GM23248 (cell line): Measurements from ENCODE around the gene PTPRS. TPM values are rescaled to one million over a fixed set of nuclear protein-coding genes. Genes with fewer than 3 reads are reported as not detected.

Experiments
- DNase-seq: peaks from one replicate; pipeline ENCODE4 v3.0.0-alpha.2; 2015
- H2AFZ ChIP-seq: fragments of 200-600 bp; sonication (generic); 2 replicates; pipeline ENCODE4 v1.6.1; 2016; ENCODE audit warnings: antibody characterized with exemption
- H3F3A ChIP-seq: fragments of 200-600 bp; sonication (generic); 2 replicates; pipeline ENCODE4 v1.6.1; 2016; ENCODE audit warnings: mild to moderate bottlenecking, antibody characterized with exemption, mixed run types; ENCODE audit not compliant: insufficient read depth
- H3K27ac ChIP-seq: fragments of 200-600 bp; sonication (generic); 2 replicates; pipeline ENCODE4 v1.5.1; 2016; ENCODE audit warnings: mild to moderate bottlenecking
- H3K27me3 ChIP-seq: fragments of 200-600 bp; sonication (generic); replicated peaks from 2 replicates; pipeline ENCODE4 v1.6.1; 2016; ENCODE audit warnings: mild to moderate bottlenecking; ENCODE audit not compliant: insufficient read depth
- H3K36me3 ChIP-seq: fragments of 200-600 bp; sonication (generic); 2 replicates; pipeline ENCODE4 v1.6.1; 2016; ENCODE audit warnings: low read depth, mild to moderate bottlenecking
- H3K4me1 ChIP-seq: fragments of 200-600 bp; sonication (generic); 2 replicates; pipeline ENCODE4 v1.6.1; 2016; ENCODE audit warnings: mild to moderate bottlenecking; ENCODE audit not compliant: insufficient read depth
- H3K4me2 ChIP-seq: fragments of 200-600 bp; sonication (generic); one replicate; pipeline ENCODE4 v1.6.1; 2016; ENCODE audit warnings: mild to moderate bottlenecking; ENCODE audit not compliant: unreplicated experiment
- H3K4me3 ChIP-seq: fragments of 200-600 bp; sonication (generic); 2 replicates; pipeline ENCODE4 v1.5.1; 2016; ENCODE audit warnings: mild to moderate bottlenecking
- H3K79me2 ChIP-seq: fragments of 200-600 bp; sonication (generic); 2 replicates; pipeline ENCODE4 v1.6.1; 2016; ENCODE audit warnings: mild to moderate bottlenecking; ENCODE audit not compliant: insufficient read depth
- H3K9ac ChIP-seq: fragments of 200-600 bp; sonication (generic); 2 replicates; pipeline ENCODE4 v1.6.1; 2016; ENCODE audit warnings: mild to moderate bottlenecking
- H3K9me2 ChIP-seq: fragments of 200-600 bp; sonication (generic); 2 replicates; pipeline ENCODE4 v1.6.1; 2016; ENCODE audit warnings: mixed run types, mild to moderate bottlenecking, moderate library complexity; ENCODE audit not compliant: insufficient read depth
- H3K9me3 ChIP-seq: fragments of 200-600 bp; sonication (generic); one replicate; pipeline ENCODE4 v1.6.1; 2017; ENCODE audit warnings: low read depth
- H4K20me1 ChIP-seq: fragments of 200-600 bp; sonication (generic); 2 replicates; pipeline ENCODE4 v1.6.0; 2016; ENCODE audit not compliant: insufficient read depth
- EZH2 ChIP-seq: fragments of 200-600 bp; sonication (generic); IDR thresholded peaks from 2 replicates; pipeline ENCODE4 v1.6.1; 2018; ENCODE audit warnings: antibody characterized with exemption, mild to moderate bottlenecking; ENCODE audit not compliant: insufficient read depth, poor library complexity, severe bottlenecking
- EZH2phosphoT487 ChIP-seq: fragments of 200-600 bp; sonication (generic); IDR thresholded peaks from 2 replicates; pipeline ENCODE4 v1.6.1; 2018; ENCODE audit warnings: antibody characterized with exemption, moderate library complexity, mild to moderate bottlenecking, low read depth; ENCODE audit not compliant: insufficient read depth
- WGBS, 2 experiments: methylation state at CpG; one replicate each; pipeline ENCODE4 v1.1.6; 2015 to 2017; ENCODE audit warnings: low lambda C conversion rate in 2 of 2, low coverage in 1 of 2; ENCODE audit errors: missing lambda C conversion rate in 2 of 2; 5-methylcytosine and 5-hydroxymethylcytosine counted together
- in situ Hi-C: fragments of 300-500 bp; cut with MboI; formaldehyde crosslinking; loops from 2 replicates; pipeline ENCODE4 v1.15.0; 2020
- polyA plus RNA-seq: library from polyadenylated mRNA; unstranded; fragments of >200 nt; fragmentation: Nextera tagmentation; extraction: Ambion mirVana; gene quantifications from 2 replicates; pipeline ENCODE4 v1.2.1, GENCODE V29; 2016
- total RNA-seq: library from RNA; depleted of rRNA; stranded (reverse); fragments of >200 nt; shearing (Covaris generic); gene quantifications from 2 replicates; pipeline ENCODE4 v1.2.3, GENCODE V29; 2014

PTPRS gene
- total and polyA plus RNA-seq, 2 experiments from 2014 or later, result 20.2 to 196 TPM

- Histone ChIP-seq H3K4me2 (no peak overlapping the region), H2AFZ (no peak overlapping the region), H3K9ac (no peak overlapping the region), H3K36me3 (no peaks in the 10 kb centered on the region), H3K27ac (no peak overlapping the region), H3F3A (no peaks in the 10 kb centered on the region), H3K27me3 (no peaks in the 10 kb centered on the region), H4K20me1 (no peaks in the 10 kb centered on the region), H3K4me3 (no peak overlapping the region), H3K4me1 (no peaks in the 10 kb centered on the region), H3K9me3 (no peaks in the 10 kb centered on the region), H3K79me2 (no peaks in the 10 kb centered on the region), H3K9me2 (no peaks in the 10 kb centered on the region)
- 89 to 90% methylated on average over 13 of the region's 13 CpGs for WGBS, 2 experiments
- in situ Hi-C loops, result no loop called here
- no peak for TF ChIP-seq EZH2
- no peak for TF ChIP-seq EZH2phosphoT487
- DNase-seq, result no peak
Measured at GRCh38 chr19:5298471-5298901, 42.1 kb downstream of the PTPRS start.

DNA sequence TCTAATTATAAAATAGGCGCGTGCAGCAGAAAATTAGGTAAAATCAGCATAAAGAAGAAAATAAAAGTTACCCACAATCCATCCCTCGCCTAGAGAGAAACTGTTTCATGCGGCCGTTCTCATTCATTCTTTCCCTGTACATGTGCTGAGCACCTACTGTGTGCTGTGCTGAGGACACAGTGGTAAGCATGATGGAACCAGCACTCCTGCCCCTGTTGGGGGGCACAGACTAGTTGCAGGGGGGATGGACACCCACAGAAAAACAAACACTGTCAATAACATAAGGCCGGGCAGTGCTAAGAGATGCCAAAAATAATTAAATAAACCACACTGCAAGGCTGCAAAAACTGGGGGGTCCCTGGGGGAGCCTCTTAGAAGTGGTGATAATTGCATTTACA is 43.3 kb downstream of the PTPRS start:
- Histone ChIP-seq H3K79me2 (peaks cover 3% of the 10 kb centered on the region), H3K27ac (no peak overlapping the region), H3K4me3 (no peak overlapping the region), H3K36me3 (no peaks in the 10 kb centered on the region), H4K20me1 (no peaks in the 10 kb centered on the region), H3K27me3 (no peaks in the 10 kb centered on the region), H2AFZ (no peak overlapping the region), H3K9ac (no peak overlapping the region), H3K4me1 (peaks cover under 1% of the 10 kb centered on the region; the same call in 1 of the 2 replicates), H3F3A (no peaks in the 10 kb centered on the region), H3K4me2 (no peak overlapping the region), H3K9me3 (no peaks in the 10 kb centered on the region), H3K9me2 (no peaks in the 10 kb centered on the region)
- WGBS, 2 experiments, result 86 to 93% methylated on average over 6 of the region's 6 CpGs
- TF ChIP-seq EZH2phosphoT487 (no peak), EZH2 (no peak)
- no peak for DNase-seq
- in situ Hi-C loops, result no loop called here

DNA sequence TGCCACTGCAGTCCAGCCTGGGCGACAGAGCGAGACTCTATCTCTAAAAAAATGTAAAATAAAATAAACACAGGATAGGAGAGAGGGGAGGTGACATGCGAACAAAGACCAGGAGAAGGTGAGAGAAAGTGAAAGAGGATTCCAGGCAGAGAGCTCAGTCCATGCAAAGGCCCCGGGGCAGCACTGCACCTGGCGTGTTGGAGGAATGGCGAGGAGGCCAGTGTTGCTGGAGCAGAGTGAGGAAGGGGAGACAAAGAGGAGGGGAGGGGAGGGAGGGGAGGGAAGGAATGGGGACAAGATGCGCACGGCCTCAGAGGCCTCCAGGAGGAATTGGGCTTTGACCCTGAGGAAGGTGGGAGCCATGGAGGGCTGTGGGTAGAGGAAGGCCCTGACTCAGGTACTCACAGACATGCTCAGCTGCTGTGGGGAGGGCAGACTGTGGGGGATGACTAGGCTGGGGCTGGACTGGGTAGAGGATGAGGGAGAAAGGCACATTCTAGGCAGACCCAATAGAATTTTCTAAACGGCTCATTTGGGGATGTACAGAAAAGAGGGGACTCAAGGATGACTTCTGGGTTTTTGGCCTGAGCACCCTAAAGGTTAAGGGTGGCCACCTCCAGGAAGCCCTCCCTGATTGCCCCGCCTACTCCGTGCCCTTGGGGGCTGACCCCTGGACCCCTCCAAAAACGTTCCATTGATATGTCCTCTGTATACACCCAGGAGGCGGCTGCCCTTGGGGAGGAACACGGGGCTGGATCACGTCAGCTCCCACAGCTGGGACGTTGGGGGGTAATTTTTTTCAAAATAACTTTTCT is 43.9 kb downstream of the PTPRS start:
- TF ChIP-seq EZH2, result no peak
- TF ChIP-seq EZH2phosphoT487, result no peak
- Histone ChIP-seq H3K79me2 (peaks cover 9% of the 10 kb centered on the region), H3K27ac (no peak overlapping the region), H3K4me2 (no peak overlapping the region), H3K36me3 (no peaks in the 10 kb centered on the region), H3K27me3 (no peaks in the 10 kb centered on the region), H2AFZ (no peak overlapping the region), H3K9me2 (no peaks in the 10 kb centered on the region), H3F3A (no peaks in the 10 kb centered on the region), H3K9ac (no peak overlapping the region), H3K4me3 (no peak overlapping the region), H4K20me1 (no peaks in the 10 kb centered on the region), H3K9me3 (no peaks in the 10 kb centered on the region), H3K4me1 (peaks cover 4% of the 10 kb centered on the region; the same call in 1 of the 2 replicates)
- 78 to 83% methylated on average over 14 to 16 of the region's 16 CpGs for WGBS, 2 experiments
- in situ Hi-C loops, result no loop called here
- no peak for DNase-seq

DNA sequence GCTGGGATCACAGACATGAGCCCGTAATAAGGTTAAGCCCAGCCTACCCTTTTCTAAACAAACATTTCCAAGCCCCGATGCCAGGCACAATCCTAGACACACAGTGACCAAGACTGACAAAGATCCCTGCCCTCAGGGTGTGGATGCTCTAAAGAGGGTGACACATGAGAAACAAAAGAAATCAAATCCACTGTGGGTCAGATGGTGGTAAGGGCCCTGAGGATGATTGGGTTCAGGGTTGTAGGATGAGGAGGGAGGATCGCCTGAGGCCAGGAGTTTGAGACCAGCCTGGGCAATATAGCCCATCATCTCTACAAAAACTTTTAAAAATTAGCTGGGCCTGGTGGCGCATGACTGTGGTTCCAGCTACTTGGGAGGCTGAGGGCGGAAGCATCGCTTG is 44.6 kb downstream of the PTPRS start:
- Histone ChIP-seq H3K79me2 (peaks cover 16% of the 10 kb centered on the region), H3K4me2 (no peak overlapping the region), H3K4me1 (peaks cover 4% of the 10 kb centered on the region; the same call in 1 of the 2 replicates), H3K9me3 (no peaks in the 10 kb centered on the region), H4K20me1 (no peaks in the 10 kb centered on the region), H3K27me3 (no peaks in the 10 kb centered on the region), H3K4me3 (no peak overlapping the region), H3F3A (no peaks in the 10 kb centered on the region), H2AFZ (no peak overlapping the region), H3K9me2 (no peaks in the 10 kb centered on the region), H3K36me3 (no peaks in the 10 kb centered on the region), H3K9ac (no peak overlapping the region), H3K27ac (no peak overlapping the region)
- no peak for TF ChIP-seq EZH2phosphoT487
- no peak for TF ChIP-seq EZH2
- in situ Hi-C loops, result no loop called here
- DNase-seq, result no peak
- 94 to 96% methylated on average over 6 of the region's 6 CpGs for WGBS, 2 experiments
